ENCODE measurements around the gene RNLS. TPM values are rescaled to one million over a fixed set of nuclear protein-coding genes. Genes with fewer than 3 reads are reported as not detected.

The RNLS gene
- total RNA-seq, 1 experiment from 2014 or later: not detected

- intact Hi-C loops (cut with micrococcal nuclease): no loop called here
- Histone ChIP-seq H3K4me1 (ENCODE audit: control insufficient read depth in 1 of 2, insufficient read depth in 2 of 2, low read length in 2 of 2) (no peaks in the 10 kb centered on the region), H3K9me2 (ENCODE audit: insufficient read depth) (no peaks in the 10 kb centered on the region), H3K9ac (ENCODE audit: low read length) (no peak overlapping the region), H3K4me2 (ENCODE audit: low read length) (no peak overlapping the region), H4K20me1 (ENCODE audit: insufficient read depth) (no peaks in the 10 kb centered on the region), H3K79me2 (ENCODE audit: insufficient read depth, low read length) (no peaks in the 10 kb centered on the region), H3K27ac (ENCODE audit: low read depth, low read length) (no peak overlapping the region), H3K4me3 (replicated peaks in 1 of 2; ENCODE audit: low read depth in 1 of 2, low read length in 2 of 2) (no peak overlapping the region), H2AFZ (ENCODE audit: low read depth, low read length, poor library complexity, severe bottlenecking) (no peak overlapping the region), H3K36me3 (ENCODE audit: control insufficient read depth in 1 of 2, insufficient read depth in 2 of 2, low read length in 2 of 2) (no peaks in the 10 kb centered on the region), H3K9me3 (ENCODE audit: control insufficient read depth in 1 of 2, insufficient read depth in 1 of 2, low read depth in 1 of 2, low read length in 2 of 2) (no peaks in the 10 kb centered on the region), H3K27me3 (ENCODE audit: insufficient read depth, low read length) (no peaks in the 10 kb centered on the region)
- DNase-seq (ENCODE audit: low read depth, low spot score): no peak
- ATAC-seq: no peak
- TF ChIP-seq SIN3A (IDR thresholded peaks at IDR 0.05; ENCODE audit: low read depth) (no peak), SRF (IDR thresholded peaks at IDR 0.05; ENCODE audit: low read depth) (no peak), YY1 (IDR thresholded peaks at IDR 0.05; ENCODE audit: extremely low read depth, insufficient replicate concordance, low read depth, low read length) (no peak), SP1 (IDR thresholded peaks at IDR 0.05; ENCODE audit: low read depth) (no peak), TCF7L2 (IDR thresholded peaks at IDR 0.05; ENCODE audit: borderline replicate concordance, extremely low read depth, insufficient read depth, insufficient read length) (no peak), EGR1 (IDR thresholded peaks at IDR 0.05; ENCODE audit: low read depth) (no peak), CEBPB (IDR thresholded peaks at IDR 0.05; ENCODE audit: low read depth) (no peak), FOSL1 (IDR thresholded peaks at IDR 0.05; ENCODE audit: low read depth) (no peak), RAD21 (IDR thresholded peaks at IDR 0.05; ENCODE audit: low read depth) (no peak)
- TF ChIP-seq, protein P1, sequence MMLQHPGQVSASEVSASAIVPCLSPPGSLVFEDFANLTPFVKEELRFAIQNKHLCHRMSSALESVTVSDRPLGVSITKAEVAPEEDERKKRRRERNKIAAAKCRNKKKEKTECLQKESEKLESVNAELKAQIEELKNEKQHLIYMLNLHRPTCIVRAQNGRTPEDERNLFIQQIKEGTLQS (IDR thresholded peaks at IDR 0.05): no peak
- no TSS peak for BruUV-seq (replicated peaks)
- ChIA-PET CTCF (no interaction called here), RAD21 (ENCODE audit: low non-redundant PET in 1 of 2, low total read pairs in 2 of 2, uncharacterized antibody in 2 of 2, unreplicated experiment in 2 of 2) (no interaction called here), POLR2A (no interaction called here)
Observed at GRCh38 chr10:88540351-88540750, 42.8 kb downstream of the RNLS start.

DNA sequence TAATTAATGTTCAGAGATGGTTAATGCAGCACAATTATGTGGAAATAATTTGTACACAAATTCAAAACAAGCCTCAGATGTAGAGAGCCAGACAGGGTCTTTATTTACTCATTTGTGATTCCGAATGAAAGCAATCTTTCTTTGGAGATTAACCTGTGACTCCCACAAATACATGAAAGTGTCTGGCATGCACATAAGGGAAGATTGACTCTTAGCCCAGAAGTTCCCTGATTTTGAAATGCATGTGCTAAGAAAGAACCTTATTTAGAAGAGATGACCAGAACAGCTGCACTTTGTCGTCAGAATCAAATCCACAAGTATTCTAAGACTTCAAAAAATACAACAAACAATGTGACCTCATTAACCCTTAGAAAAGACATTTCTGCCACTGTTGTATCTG lies 45.1 kb downstream of the RNLS start:
- Histone ChIP-seq H3K27me3 (ENCODE audit: insufficient read depth, low read length) (no peaks in the 10 kb centered on the region), H3K9me3 (ENCODE audit: control insufficient read depth in 1 of 2, insufficient read depth in 1 of 2, low read depth in 1 of 2, low read length in 2 of 2) (no peaks in the 10 kb centered on the region), H3K79me2 (ENCODE audit: insufficient read depth, low read length) (no peaks in the 10 kb centered on the region), H3K27ac (ENCODE audit: low read depth, low read length) (no peak overlapping the region), H2AFZ (ENCODE audit: low read depth, low read length, poor library complexity, severe bottlenecking) (no peak overlapping the region), H3K4me3 (replicated peaks in 1 of 2; ENCODE audit: low read depth in 1 of 2, low read length in 2 of 2) (no peak overlapping the region), H3K4me2 (ENCODE audit: low read length) (no peak overlapping the region), H3K9ac (ENCODE audit: low read length) (no peak overlapping the region), H3K4me1 (ENCODE audit: control insufficient read depth in 1 of 2, insufficient read depth in 2 of 2, low read length in 2 of 2) (no peaks in the 10 kb centered on the region), H4K20me1 (ENCODE audit: insufficient read depth) (no peaks in the 10 kb centered on the region), H3K36me3 (ENCODE audit: control insufficient read depth in 1 of 2, insufficient read depth in 2 of 2, low read length in 2 of 2) (no peaks in the 10 kb centered on the region), H3K9me2 (ENCODE audit: insufficient read depth) (no peaks in the 10 kb centered on the region)
- intact Hi-C loops (cut with micrococcal nuclease): no loop called here
- ChIA-PET POLR2A (no interaction called here), CTCF (no interaction called here), RAD21 (ENCODE audit: low non-redundant PET in 1 of 2, low total read pairs in 2 of 2, uncharacterized antibody in 2 of 2, unreplicated experiment in 2 of 2) (no interaction called here)
- DNase-seq (ENCODE audit: low read depth, low spot score) (no peak), ATAC-seq (no peak)
- no peak for TF ChIP-seq FOSL1 (IDR thresholded peaks at IDR 0.05; ENCODE audit: low read depth)
- no TSS peak for BruUV-seq (replicated peaks)

Data from HCT116 (cell line).